Chondrocyte (in vitro differentiated cells): ENCODE results near the gene ZNF319. TPM values are rescaled to one million over a fixed set of nuclear protein-coding genes. Genes with fewer than 3 reads are reported as not detected.

Experiments
- DNase-seq: peaks from one replicate; pipeline ENCODE4 v3.0.0; 2021; ENCODE audit warnings: mixed read lengths, low spot score
- H3K27ac Mint-ChIP-seq: one replicate; pipeline ENCODE4 v1.8.0; 2021; ENCODE audit warnings: mild to moderate bottlenecking, moderate library complexity, mixed read lengths; ENCODE audit not compliant: unreplicated experiment
- H3K27me3 Mint-ChIP-seq: 2 replicates; pipeline ENCODE4 v1.8.0; 2021; ENCODE audit warnings: low read depth, mixed read lengths
- H3K36me3 Mint-ChIP-seq: 2 replicates; pipeline ENCODE4 v1.8.0; 2021; ENCODE audit warnings: low read depth, mixed read lengths
- H3K4me1 Mint-ChIP-seq: 2 replicates; pipeline ENCODE4 v1.8.0; 2021; ENCODE audit warnings: low read depth, mild to moderate bottlenecking, mixed read lengths
- H3K4me3 Mint-ChIP-seq: one replicate; pipeline ENCODE4 v1.8.0; 2021; ENCODE audit warnings: mild to moderate bottlenecking, moderate library complexity, mixed read lengths; ENCODE audit not compliant: unreplicated experiment
- H3K9me3 Mint-ChIP-seq: 2 replicates; pipeline ENCODE4 v1.8.0; 2021; ENCODE audit warnings: low read depth, mixed read lengths
- total RNA-seq: library from RNA; stranded (reverse); gene quantifications from 3 replicates; pipeline ENCODE4 v1.2.1, GENCODE V29; 2021
- TF ChIP-seq, protein P1 (sequence below): fragments of 200-600 bp; sonication (generic); IDR thresholded peaks from 2 replicates; pipeline ENCODE4 v1.5.0; 2021; ENCODE audit warnings: antibody characterized with exemption, mild to moderate bottlenecking, moderate library complexity

The ZNF319 gene
- total RNA-seq, 1 donor from 2014 or later: 12.0 TPM

DNA sequence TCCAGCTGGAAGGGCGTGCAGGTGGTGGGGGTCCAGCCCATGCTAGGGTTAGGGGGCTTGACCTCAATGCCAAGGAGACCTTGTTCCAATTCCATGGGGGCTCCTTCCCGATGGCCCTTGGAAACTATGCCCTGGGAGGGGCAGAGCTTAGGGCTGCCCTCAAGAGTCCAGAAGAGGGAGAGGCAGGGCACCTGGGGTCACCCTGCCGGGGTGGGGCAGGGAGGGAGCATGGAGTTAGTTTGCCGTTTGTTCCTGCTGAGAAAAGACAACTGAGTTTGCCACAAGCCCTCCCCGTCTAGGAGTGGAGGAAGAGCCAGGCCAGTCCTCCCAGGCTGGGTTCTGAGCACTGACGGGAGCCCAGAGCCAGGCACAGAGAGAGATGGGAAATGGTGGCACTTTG lies 46.5 kb upstream of the ZNF319 start:
- Mint-ChIP-seq H3K36me3 (no peaks in the 10 kb centered on the region), H3K4me1 (no peaks in the 10 kb centered on the region), H3K27me3 (no peaks in the 10 kb centered on the region), H3K4me3 (no peak overlapping the region), H3K27ac (no peak overlapping the region), H3K9me3 (no peaks in the 10 kb centered on the region)
- TF ChIP-seq, protein P1, sequence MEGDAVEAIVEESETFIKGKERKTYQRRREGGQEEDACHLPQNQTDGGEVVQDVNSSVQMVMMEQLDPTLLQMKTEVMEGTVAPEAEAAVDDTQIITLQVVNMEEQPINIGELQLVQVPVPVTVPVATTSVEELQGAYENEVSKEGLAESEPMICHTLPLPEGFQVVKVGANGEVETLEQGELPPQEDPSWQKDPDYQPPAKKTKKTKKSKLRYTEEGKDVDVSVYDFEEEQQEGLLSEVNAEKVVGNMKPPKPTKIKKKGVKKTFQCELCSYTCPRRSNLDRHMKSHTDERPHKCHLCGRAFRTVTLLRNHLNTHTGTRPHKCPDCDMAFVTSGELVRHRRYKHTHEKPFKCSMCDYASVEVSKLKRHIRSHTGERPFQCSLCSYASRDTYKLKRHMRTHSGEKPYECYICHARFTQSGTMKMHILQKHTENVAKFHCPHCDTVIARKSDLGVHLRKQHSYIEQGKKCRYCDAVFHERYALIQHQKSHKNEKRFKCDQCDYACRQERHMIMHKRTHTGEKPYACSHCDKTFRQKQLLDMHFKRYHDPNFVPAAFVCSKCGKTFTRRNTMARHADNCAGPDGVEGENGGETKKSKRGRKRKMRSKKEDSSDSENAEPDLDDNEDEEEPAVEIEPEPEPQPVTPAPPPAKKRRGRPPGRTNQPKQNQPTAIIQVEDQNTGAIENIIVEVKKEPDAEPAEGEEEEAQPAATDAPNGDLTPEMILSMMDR: no peak
- no peak for DNase-seq

DNA sequence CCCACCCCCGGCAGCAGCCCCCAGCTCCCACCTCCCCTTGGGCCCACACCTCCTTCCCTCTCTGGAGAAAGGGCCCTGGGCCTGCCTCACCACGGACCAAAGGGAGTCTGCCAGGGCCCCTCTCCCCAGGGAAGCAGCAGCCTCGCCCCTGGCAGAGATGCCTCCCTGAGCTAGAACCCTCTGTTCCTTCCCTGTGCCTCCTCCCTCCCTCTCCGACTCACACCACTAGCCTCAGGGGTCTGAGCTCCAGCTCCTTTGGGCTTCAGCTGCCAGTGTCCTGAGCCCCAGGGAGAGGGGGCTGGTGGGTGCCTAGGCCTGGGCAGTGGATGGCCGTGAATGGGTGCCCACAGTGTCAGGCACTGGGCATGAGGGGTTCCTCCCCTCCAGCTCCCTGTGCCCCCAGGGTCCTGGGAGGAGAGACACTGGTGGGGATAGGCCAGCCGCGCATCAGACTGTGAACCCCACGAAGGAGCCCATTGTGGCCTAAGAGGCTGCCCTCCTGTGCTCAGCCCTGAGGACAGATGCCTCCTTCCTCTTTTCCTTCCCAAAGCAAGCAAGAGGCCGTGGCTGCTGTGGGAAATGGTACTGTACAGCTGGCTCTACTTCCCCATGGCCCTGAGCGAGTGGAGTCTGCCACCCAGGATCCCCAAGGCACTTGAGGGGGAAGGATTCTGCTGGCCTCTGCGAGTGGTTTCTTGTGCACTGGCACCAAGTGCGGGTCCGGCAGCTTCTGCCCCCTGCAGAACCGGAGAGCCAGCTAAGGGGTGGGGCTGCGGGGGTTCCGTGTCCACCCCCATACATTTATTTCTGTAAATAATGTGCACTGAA lies 45.8 kb upstream of the ZNF319 start:
- DNase-seq: no peak
- Mint-ChIP-seq H3K27ac (no peak overlapping the region), H3K36me3 (no peaks in the 10 kb centered on the region), H3K27me3 (no peaks in the 10 kb centered on the region), H3K4me3 (no peak overlapping the region), H3K9me3 (no peaks in the 10 kb centered on the region), H3K4me1 (no peaks in the 10 kb centered on the region)
- TF ChIP-seq, protein P1: no peak

DNA sequence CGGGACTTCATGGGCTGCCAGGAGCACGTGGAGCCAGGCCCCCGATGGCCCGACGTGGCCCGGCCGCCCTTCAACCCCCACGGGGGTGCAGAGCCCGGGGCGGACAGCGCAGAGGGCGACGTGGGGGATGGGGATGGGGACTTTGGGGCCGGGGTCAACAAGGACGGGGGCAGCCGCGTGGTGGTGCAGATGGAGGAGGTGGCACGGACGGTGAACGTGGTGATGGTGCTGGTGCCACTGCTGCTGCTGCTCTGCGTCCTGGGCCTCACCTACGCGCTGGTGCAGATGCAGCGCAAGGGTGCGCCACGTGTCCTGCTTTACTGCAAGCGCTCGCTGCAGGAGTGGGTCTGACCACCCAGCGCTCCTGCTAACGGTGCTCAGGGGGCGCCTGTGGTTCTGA lies 44.6 kb upstream of the ZNF319 start:
- Mint-ChIP-seq H3K36me3 (no peaks in the 10 kb centered on the region), H3K27ac (no peak overlapping the region), H3K9me3 (no peaks in the 10 kb centered on the region), H3K4me1 (no peaks in the 10 kb centered on the region), H3K27me3 (no peaks in the 10 kb centered on the region), H3K4me3 (no peak overlapping the region)
- DNase-seq: no peak
- TF ChIP-seq, protein P1: no peak

DNA sequence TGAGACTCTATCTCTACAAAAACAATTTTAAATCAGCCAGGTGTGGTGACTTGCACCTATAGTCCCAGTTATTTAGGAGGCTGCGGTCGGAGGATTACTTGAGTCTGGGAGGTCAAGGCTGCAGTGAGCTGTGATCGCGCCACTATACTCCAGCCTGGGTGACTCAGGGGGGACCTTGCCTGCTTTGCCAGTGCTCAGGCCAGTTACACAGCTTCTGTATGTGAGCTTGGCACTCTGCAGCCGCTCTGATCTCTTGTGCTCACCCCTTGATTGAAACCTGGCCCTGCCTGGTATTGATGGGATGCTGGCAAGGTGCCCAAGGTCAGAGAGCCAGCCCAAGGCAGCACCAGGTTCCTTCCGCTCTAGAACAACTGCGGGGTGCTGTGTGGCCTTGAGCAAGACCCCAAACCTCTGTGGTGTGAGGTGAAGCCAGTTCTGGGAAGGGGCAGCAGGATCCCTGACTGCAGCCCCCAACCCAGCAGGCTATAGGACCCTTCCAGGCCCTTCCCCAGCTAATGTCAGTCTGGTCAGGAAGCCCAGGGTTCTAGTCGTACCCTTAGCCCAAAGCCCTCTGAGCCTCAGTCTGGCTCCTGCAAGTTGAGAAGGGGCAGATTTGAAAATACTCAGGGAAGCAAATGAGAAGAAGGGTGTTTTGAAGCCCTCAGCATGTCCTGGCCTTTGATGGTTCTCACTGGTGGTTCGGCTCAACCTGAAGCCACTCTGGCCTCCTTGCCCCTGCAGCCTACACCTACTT lies 44.0 kb upstream of the ZNF319 start:
- Mint-ChIP-seq H3K4me1 (no peaks in the 10 kb centered on the region), H3K4me3 (no peak overlapping the region), H3K27ac (no peak overlapping the region), H3K36me3 (no peaks in the 10 kb centered on the region), H3K9me3 (no peaks in the 10 kb centered on the region), H3K27me3 (no peaks in the 10 kb centered on the region)
- no peak for DNase-seq
- TF ChIP-seq, protein P1: no peak

DNA sequence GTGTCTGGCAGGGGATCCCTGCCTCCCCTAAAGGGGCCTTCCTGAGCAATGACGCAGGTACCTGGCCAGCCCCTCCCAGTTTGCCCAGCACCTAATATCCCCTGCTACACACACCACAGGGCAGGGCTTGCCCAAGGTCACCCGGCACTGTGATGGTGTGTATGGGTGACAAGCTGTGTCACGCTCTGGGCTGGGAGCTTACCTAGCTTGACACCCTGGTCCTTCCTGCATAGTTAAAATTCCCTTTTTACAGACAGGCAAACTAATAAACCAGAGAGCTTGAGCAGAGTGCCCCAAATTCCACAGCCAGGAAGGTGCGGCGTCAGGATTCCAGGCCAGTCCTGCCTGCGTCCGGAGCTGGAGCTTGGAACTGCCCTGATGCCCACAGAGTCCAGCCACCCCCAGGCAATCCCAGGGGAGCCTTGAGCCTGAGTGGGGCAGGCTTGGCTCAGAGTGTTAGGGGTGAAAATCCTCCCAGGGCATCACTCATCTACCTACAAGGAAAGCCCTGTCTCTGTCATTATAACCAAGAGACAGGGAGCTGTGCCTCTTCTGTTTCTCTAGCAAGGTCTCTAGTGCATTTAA lies 43.2 kb upstream of the ZNF319 start:
- Mint-ChIP-seq H3K27me3 (no peaks in the 10 kb centered on the region), H3K9me3 (no peaks in the 10 kb centered on the region), H3K4me1 (no peaks in the 10 kb centered on the region), H3K4me3 (no peak overlapping the region), H3K36me3 (peaks cover 2% of the 10 kb centered on the region), H3K27ac (no peak overlapping the region)
- TF ChIP-seq, protein P1: no peak
- no peak for DNase-seq
